Adrenal gland (tissue), 12 donors: ENCODE data around the gene VGLL4. TPM values are rescaled to one million over a fixed set of nuclear protein-coding genes. Genes with fewer than 3 reads are reported as not detected.

ENCODE experiments used
- DNase-seq, 7 donors: peaks; one replicate each; pipeline ENCODE4 v3.0.0-alpha.2; 2019 to 2020
- H3K27ac ChIP-seq, 5 donors: fragments of 200-600 bp; sonication (generic) in 4 of 5; 1 replicate in 3 of 5; 2 replicates in 2 of 5; pipeline versions ENCODE4 v1.5.1 to v1.8.0; 2016 to 2020; ENCODE audit warnings: mild to moderate bottlenecking in 1 of 5
- H3K27me3 ChIP-seq: fragments of 200-600 bp; 2 replicates; pipeline ENCODE4 v1.8.0; 2021
- H3K36me3 ChIP-seq, 2 donors: fragments of 200-600 bp; replicated peaks in 1 of 2; 1 replicate in 1 of 2; 2 replicates in 1 of 2; pipeline versions ENCODE4 v1.5.1 to v1.8.0; 2018 to 2022
- H3K4me1 ChIP-seq, 2 donors: fragments of 200-600 bp; replicated peaks in 1 of 2; 1 replicate in 1 of 2; 2 replicates in 1 of 2; pipeline versions ENCODE4 v1.5.1 to v1.8.0; 2018 to 2021
- H3K4me3 ChIP-seq, 4 donors: fragments of 200-600 bp; sonication (generic) in 3 of 4; one replicate each; pipeline ENCODE4 v1.5.1; 2016 to 2018
- H3K9me3 ChIP-seq, 3 donors: fragments of 200-600 bp; sonication (generic) in 1 of 3; replicated peaks in 1 of 3; 1 replicate in 2 of 3; 2 replicates in 1 of 3; pipeline versions ENCODE4 v1.5.1 to v1.8.0; 2016 to 2021
- CTCF ChIP-seq, 6 experiments: fragments of 450-650 bp in 4 of 6; fragments of 200-600 bp in 2 of 6; sonication (generic) in 1 of 6; IDR thresholded peaks; 1 replicate in 5 of 6; 2 replicates in 1 of 6; pipeline versions ENCODE4 v1.5.1 to v1.8.0; 2016 to 2021; ENCODE audit warnings: antibody characterized with exemption in 6 of 6, mild to moderate bottlenecking in 2 of 6, moderate library complexity in 1 of 6
- POLR2A ChIP-seq, 2 donors: fragments of 450-650 bp; IDR thresholded peaks; one replicate each; pipeline ENCODE4 v1.6.1; 2017; ENCODE audit warnings: antibody characterized with exemption in 2 of 2, mild to moderate bottlenecking in 2 of 2, moderate library complexity in 1 of 2
- WGBS, 4 donors: extraction: QIAGEN DNeasy Blood & Tissue Kit in 2 of 4; methylation state at CpG; one replicate each; pipeline versions ENCODE4 v1.1.5 to v1.1.7; 2013 to 2017; 5-methylcytosine and 5-hydroxymethylcytosine counted together
- intact Hi-C, 2 donors: fragments of 100-400 bp; cut with DNase I; formaldehyde crosslinking; loops; one replicate each; pipeline versions ENCODE4 v1.14.1 to v1.15.0; 2022 to 2023
- polyA plus RNA-seq, 3 donors: library from polyadenylated mRNA; stranded (reverse); fragments of 200-250 nt in 2 of 3; fragments of 350-450 nt in 1 of 3; fragmentation: Illumina TruSeq in 1 of 3; extraction: RNeasy Lipid Tissue Mini Kit (QIAGEN cat#74804) in 1 of 3; gene quantifications; one replicate each; pipeline ENCODE4 v1.2.3, GENCODE V29; 2013 to 2014
- total RNA-seq, 9 donors: library from RNA; depleted of rRNA in 4 of 9; stranded (reverse); fragments of >200 nt in 4 of 9; fragments of 120-200 nt in 1 of 9; fragmentation: NEBNext Ultra II Directional in 1 of 9; extraction: Animal tissue kit (Norgen Biotek cat#: 25700) in 1 of 9; gene quantifications; one replicate each; pipeline versions ENCODE4 v1.1.0 to v1.2.4, GENCODE V29; 2013 to 2023
- donor health status: healthy with polysubstance abuse.
- donor health status: Bipolar disorder and iron deficiency.
- donor health status: DM: yes; HTN: yes; CAD: no.
- donor health status: DM: no; HTN: no; CAD: no.
- donor health status: DM: no; HTN: no; CAD: no.
- donor health status: DM: yes; HTN: yes; CAD: no.

The VGLL4 gene
- total and polyA plus RNA-seq, 12 donors, result 38.3 to 153 (median 86.4) TPM

- no peaks in the 10 kb centered on the region for H3K36me3 ChIP-seq
- H3K4me3 ChIP-seq, result no peak overlapping the region
- intact Hi-C loops, result no loop called here
- H3K9me3 ChIP-seq, result no peaks in the 10 kb centered on the region
- H3K4me1 ChIP-seq, result peaks cover 44 to 58% of the 10 kb centered on the region in 2 donors
- peak overlapping the region in 1 of 5 donors; percentile 75 for H3K27ac ChIP-seq
- WGBS, 4 donors, result 60 to 67% (median 65%) methylated on average over 3 of the region's 3 CpGs
- H3K27me3 ChIP-seq, result no peaks in the 10 kb centered on the region
- TF ChIP-seq POLR2A (IDR thresholded peaks at IDR 0.05) (no peak), CTCF (IDR thresholded peaks at IDR 0.05) (no peak)
- DNase-seq, result no peak
Observed at GRCh38 chr3:11588755-11589154, 55.0 kb downstream of the VGLL4 start.

DNA sequence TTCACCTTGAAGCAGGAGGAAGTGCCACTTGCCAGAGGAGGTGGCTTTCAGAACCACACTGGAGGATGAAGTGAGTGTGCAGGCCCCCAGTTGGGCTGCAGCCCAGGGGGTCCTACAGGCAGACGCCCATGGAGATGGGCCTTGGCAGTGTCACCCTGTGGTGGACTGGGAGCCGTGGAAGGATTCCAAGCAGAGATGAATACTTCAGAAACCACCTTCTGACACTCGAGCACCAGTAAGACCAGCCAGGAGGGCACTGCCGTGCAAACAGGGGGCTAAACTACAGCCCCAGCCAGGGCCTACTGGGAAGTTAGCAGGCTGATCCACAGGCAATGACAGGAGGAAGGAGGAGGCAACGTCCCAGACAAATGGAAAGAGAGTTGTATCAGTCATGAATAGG lies 55.4 kb downstream of the VGLL4 start:
- intact Hi-C loops, result no loop called here

GRCh38 chr3:11587766-11588165 lies 55.9 kb downstream of the VGLL4 start:
- intact Hi-C loops, result no loop called here

More for the DNA sequence above, 55.4 kb downstream of the VGLL4 start:
- no peaks in the 10 kb centered on the region for H3K9me3 ChIP-seq
- no peaks in the 10 kb centered on the region for H3K27me3 ChIP-seq
- no peak for TF ChIP-seq CTCF (IDR thresholded peaks at IDR 0.05)
- TF ChIP-seq POLR2A (IDR thresholded peaks at IDR 0.05), result no peak
- no peak overlapping the region for H3K4me3 ChIP-seq
- no peaks in the 10 kb centered on the region for H3K36me3 ChIP-seq
- H3K4me1 ChIP-seq, result peaks cover 40 to 57% of the 10 kb centered on the region in 2 donors
- no peak overlapping the region for H3K27ac ChIP-seq
- WGBS, 4 donors, result 78 to 84% (median 79%) methylated on average over 5 of the region's 5 CpGs
- DNase-seq, result no peak

GRCh38 chr3:11584570-11584969 lies 59.1 kb downstream of the VGLL4 start:
- DNase-seq, result no peak
- WGBS, 4 donors, result 77 to 93% (median 91%) methylated on average over 4 of the region's 4 CpGs
- TF ChIP-seq CTCF (IDR thresholded peaks at IDR 0.05) (no peak), POLR2A (IDR thresholded peaks at IDR 0.05) (no peak)
- Histone ChIP-seq H3K27me3 (no peaks in the 10 kb centered on the region), H3K36me3 (no peaks in the 10 kb centered on the region), H3K27ac (no peak overlapping the region), H3K9me3 (no peaks in the 10 kb centered on the region), H3K4me1 (peaks cover 32 to 49% of the 10 kb centered on the region in 2 donors), H3K4me3 (no peak overlapping the region)
- intact Hi-C loops, result no loop called here

More at GRCh38 chr3:11587766-11588165, 55.9 kb downstream of the VGLL4 start:
- no peaks in the 10 kb centered on the region for H3K9me3 ChIP-seq
- H3K36me3 ChIP-seq, result no peaks in the 10 kb centered on the region
- H3K4me3 ChIP-seq, result no peak overlapping the region
- TF ChIP-seq POLR2A (IDR thresholded peaks at IDR 0.05) (no peak), CTCF (IDR thresholded peaks at IDR 0.05) (no peak)
- WGBS, 4 donors, result 91 to 98% (median 93%) methylated on average over 12 of the region's 12 CpGs
- no peak for DNase-seq
- peaks cover 40 to 57% of the 10 kb centered on the region in 2 donors for H3K4me1 ChIP-seq
- no peak overlapping the region for H3K27ac ChIP-seq
- no peaks in the 10 kb centered on the region for H3K27me3 ChIP-seq
